Ishikawa (cell line): ENCODE data around the gene HMX3.

Experiments
- CEBPB ChIP-seq: IDR thresholded peaks from 2 replicates; pipeline ENCODE4 v1.6.1; 2012
- EP300 ChIP-seq: IDR thresholded peaks from 2 replicates; pipeline ENCODE4 v1.6.1; 2012; ENCODE audit warnings: borderline replicate concordance
- NFIC ChIP-seq: IDR thresholded peaks from 2 replicates; pipeline ENCODE4 v1.6.1; 2012
- RAD21 ChIP-seq: IDR thresholded peaks from 2 replicates; pipeline ENCODE4 v1.6.1; 2012; ENCODE audit warnings: low read depth
- REST ChIP-seq: IDR thresholded peaks from 2 replicates; pipeline ENCODE4 v1.6.1; 2012; ENCODE audit warnings: low read depth, mild to moderate bottlenecking
- TAF1 ChIP-seq: IDR thresholded peaks from 2 replicates; pipeline ENCODE4 v1.6.1; 2012; ENCODE audit warnings: low read depth, mild to moderate bottlenecking
- USF1 ChIP-seq: IDR thresholded peaks from 2 replicates; pipeline ENCODE4 v1.6.1; 2012
- YY1 ChIP-seq: IDR thresholded peaks from 2 replicates; pipeline ENCODE4 v1.6.1; 2012; ENCODE audit warnings: low read depth
- ZBTB7A ChIP-seq: IDR thresholded peaks from 2 replicates; pipeline ENCODE4 v1.6.1; 2012; ENCODE audit warnings: low read depth

- TF ChIP-seq USF1 (no peak), ZBTB7A (no peak), EP300 (no peak), RAD21 (no peak), CEBPB (no peak), YY1 (no peak), NFIC (no peak), TAF1 (no peak), REST (no peak)
These were observed 13.9 kb downstream of the HMX3 start for GRCh38 chr10:123149568-123150270.
